ENCODE results near the gene KCNQ5.

KCNQ5 gene

DNA sequence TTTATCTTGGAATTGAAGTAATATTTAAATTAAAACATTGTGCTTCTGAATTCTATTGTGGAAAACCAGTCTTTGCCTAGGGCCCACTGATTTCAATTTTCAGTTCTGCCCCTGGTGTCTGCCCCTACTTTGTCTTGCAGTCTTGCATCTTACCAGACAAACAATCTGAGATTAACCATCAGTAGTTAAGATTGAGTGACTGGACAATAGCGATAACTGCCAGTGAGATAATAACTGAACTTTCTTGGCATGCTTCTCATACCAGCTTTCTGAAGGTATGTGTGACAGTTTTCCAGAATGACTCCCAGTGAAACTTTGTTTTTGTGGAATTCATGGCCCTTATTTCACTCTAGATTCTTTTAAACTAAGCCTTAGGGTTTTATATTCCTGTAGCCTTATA, 53.5 kb downstream of the KCNQ5 start:
- H3K27me3 Mint-ChIP-seq = no peaks in the 10 kb centered on the region
- no peak for DNase-seq
- peaks cover 4 to 5% of the 10 kb centered on the region in 2 donors for H3K4me1 Mint-ChIP-seq
- no peak overlapping the region for H3K27ac Mint-ChIP-seq
- H3K9me3 Mint-ChIP-seq = no peaks in the 10 kb centered on the region
- no peak for ATAC-seq (replicated peaks)
- H3K36me3 Mint-ChIP-seq = peaks cover 3 to 7% of the 10 kb centered on the region in 2 donors
- no peak overlapping the region for H3K4me3 Mint-ChIP-seq

DNA sequence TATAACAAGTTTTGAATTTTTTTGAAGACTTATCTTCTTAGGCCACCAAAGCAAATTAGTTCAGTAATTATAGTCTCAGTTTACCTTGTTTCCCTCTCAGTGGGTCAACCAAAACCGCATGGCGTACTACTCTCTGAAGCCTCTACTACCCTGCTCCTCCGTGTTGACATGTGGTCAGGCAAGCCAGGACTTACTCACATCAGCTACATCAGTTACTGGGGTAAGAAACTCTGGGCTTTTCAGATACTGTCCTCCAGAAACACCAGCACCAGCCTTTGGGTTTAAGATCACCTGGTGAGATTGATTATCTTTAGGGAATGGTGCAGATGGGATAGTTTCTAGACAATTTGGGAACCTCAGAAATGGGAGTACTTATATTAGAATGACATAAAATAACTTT, 55.1 kb downstream of the KCNQ5 start:
- Mint-ChIP-seq H3K9me3 (no peaks in the 10 kb centered on the region), H3K4me3 (no peak overlapping the region), H3K36me3 (peaks cover 0 to 7% of the 10 kb centered on the region in 2 donors), H3K27ac (no peak overlapping the region), H3K4me1 (peaks cover 1 to 5% of the 10 kb centered on the region in 2 donors), H3K27me3 (no peaks in the 10 kb centered on the region)
- DNase-seq = no peak
- no peak for ATAC-seq (replicated peaks)

DNA sequence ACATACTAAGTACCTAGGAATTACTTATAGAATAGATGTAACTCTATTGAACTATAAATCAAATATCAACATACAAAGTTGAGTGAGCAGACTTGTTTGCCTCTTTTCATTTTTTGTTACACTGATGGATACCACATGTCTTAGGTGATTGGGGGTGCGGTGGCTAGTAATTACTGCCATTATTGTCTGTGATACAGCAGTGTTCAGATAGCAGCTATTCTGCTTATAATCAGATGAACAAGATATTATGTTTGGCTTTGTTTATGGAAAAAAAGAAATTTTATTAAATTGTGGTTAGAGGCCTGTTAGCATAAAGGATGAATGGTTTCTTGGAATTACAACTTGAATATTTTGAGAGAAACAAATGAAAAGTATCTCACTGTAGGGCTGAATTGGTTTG, 55.9 kb downstream of the KCNQ5 start:
- H3K9me3 Mint-ChIP-seq = no peaks in the 10 kb centered on the region
- ATAC-seq (replicated peaks) = no peak
- peaks cover 1 to 5% of the 10 kb centered on the region in 2 donors for H3K4me1 Mint-ChIP-seq
- DNase-seq = no peak
- no peak overlapping the region for H3K4me3 Mint-ChIP-seq
- H3K27ac Mint-ChIP-seq = no peak overlapping the region
- peaks cover 5 to 7% of the 10 kb centered on the region in 2 donors for H3K36me3 Mint-ChIP-seq
- no peaks in the 10 kb centered on the region for H3K27me3 Mint-ChIP-seq

DNA sequence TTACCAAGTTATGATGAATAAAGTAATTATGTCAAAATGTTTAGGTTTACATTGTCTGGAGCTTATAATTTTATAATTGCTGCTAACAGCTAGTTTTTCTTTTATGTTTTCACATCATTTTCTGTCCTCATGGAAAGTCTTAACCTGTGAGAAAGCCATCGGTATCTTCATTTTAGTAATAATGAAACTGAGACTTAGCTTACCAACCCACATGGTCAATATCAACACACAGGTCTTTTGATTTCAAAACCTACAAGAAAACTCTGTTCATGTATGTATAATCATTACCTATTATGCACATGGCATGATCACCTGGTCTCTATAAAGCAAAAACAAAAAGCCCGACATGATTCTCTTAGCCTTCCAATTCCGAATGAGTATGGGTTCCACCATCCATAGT, 61.9 kb downstream of the KCNQ5 start:
- H3K4me1 Mint-ChIP-seq = peaks cover 13 to 25% of the 10 kb centered on the region in 2 donors
- H3K27me3 Mint-ChIP-seq = no peaks in the 10 kb centered on the region
- H3K4me3 Mint-ChIP-seq = no peak overlapping the region
- H3K27ac Mint-ChIP-seq = no peak overlapping the region
- ATAC-seq (replicated peaks) = peak; percentile 69 to 73
- H3K36me3 Mint-ChIP-seq = peaks cover 6 to 15% of the 10 kb centered on the region in 2 donors
- no peaks in the 10 kb centered on the region for H3K9me3 Mint-ChIP-seq
- no peak for DNase-seq

DNA sequence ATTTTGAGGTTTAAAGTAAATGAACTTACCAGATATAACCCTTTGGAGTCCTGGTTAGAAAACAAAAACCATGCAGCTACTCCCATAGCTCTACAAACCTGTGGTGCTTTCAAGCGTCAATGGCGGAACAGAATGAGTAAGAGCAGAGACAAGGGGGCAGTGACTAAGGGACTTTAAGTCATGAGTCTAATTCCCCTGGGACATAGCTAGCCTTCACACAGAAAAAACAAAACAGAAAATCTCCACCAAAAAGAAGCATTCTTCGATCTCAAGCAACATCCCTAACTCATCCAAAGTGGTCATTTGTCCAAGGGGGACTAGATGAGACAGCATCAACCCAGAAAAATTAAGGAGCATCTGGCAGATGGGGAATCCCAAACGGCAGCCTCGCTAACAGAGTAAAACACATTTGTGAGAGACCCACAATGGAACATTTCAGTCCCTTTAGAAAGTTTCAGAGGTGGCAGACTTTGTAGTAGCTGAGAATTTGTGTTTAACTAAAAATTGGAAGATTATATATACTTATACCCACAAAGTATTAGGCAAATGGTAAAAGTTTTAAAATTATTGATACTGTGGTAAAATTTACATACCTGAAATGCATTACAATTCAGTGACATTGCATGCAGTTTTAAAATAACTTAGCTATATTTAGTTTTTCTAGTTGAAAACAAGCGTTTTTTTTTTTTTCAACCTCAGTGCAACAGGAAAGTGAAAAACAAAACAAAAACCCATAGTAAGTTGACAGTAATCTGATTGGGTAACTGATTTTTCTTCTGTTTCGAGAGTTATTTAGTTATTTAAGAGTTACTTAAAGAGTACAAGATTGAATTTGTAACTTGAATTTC, 67.5 kb downstream of the KCNQ5 start:
- H3K36me3 Mint-ChIP-seq = peaks cover 3 to 18% of the 10 kb centered on the region in 2 donors
- peaks cover 16 to 37% of the 10 kb centered on the region in 2 donors for H3K4me1 Mint-ChIP-seq
- peak; percentile 58 for DNase-seq
- H3K27ac Mint-ChIP-seq = peak overlapping the region; percentile 96
- H3K4me3 Mint-ChIP-seq = peak overlapping the region; percentile 81 to 90
- H3K9me3 Mint-ChIP-seq = peaks cover 0 to 2% of the 10 kb centered on the region in 2 donors
- H3K27me3 Mint-ChIP-seq = no peaks in the 10 kb centered on the region
- peak; percentile 98 to 99 for ATAC-seq (replicated peaks)

DNA sequence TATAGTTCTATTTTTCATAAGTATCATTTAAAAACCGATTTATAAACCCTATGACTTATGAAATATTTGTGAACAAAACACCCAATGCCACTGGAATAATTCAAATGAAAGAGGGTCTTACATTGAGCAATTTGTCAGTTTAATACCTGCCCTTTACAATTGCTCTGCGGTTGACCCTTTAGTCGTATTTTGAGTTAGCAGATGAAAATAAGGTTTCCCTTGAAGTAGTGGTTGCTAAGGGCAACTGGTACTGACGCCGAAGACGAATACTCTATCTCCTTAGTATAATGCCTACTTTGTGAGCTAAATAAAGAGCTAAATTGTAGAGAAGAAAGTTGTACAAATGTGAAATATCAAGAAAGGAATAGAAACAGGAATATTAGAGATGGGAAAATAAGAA, 69.4 kb downstream of the KCNQ5 start:
- Mint-ChIP-seq H3K9me3 (peaks cover 0 to 2% of the 10 kb centered on the region in 2 donors), H3K27ac (no peak overlapping the region), H3K4me1 (peaks cover 13 to 30% of the 10 kb centered on the region in 2 donors), H3K36me3 (peaks cover 6 to 22% of the 10 kb centered on the region in 2 donors), H3K27me3 (no peaks in the 10 kb centered on the region), H3K4me3 (no peak overlapping the region)
- ATAC-seq (replicated peaks) (no peak), DNase-seq (no peak)

DNA sequence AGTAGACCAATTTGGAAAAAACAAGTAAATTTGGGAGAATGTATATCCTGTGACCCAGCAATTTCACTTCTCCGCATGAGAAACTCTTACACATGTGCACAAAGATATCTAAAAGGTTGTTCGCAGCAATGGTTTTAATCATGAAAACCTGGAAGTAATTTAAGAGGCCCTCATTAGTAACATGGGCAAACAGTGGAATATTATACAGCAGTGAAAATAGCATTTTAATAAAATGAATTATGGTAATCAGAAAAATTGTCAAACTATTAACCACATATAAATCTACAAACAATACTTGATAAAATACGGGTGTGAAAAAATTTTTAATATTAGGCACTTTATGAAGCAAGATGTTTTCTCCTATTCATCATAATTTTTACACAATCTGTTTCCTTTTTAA, 74.2 kb downstream of the KCNQ5 start:
- Mint-ChIP-seq H3K36me3 (peaks cover 6 to 9% of the 10 kb centered on the region in 2 donors), H3K27ac (no peak overlapping the region), H3K9me3 (no peaks in the 10 kb centered on the region), H3K4me1 (peaks cover 6 to 13% of the 10 kb centered on the region in 2 donors), H3K4me3 (no peak overlapping the region), H3K27me3 (no peaks in the 10 kb centered on the region)
- DNase-seq = no peak
- no peak for ATAC-seq (replicated peaks)

DNA sequence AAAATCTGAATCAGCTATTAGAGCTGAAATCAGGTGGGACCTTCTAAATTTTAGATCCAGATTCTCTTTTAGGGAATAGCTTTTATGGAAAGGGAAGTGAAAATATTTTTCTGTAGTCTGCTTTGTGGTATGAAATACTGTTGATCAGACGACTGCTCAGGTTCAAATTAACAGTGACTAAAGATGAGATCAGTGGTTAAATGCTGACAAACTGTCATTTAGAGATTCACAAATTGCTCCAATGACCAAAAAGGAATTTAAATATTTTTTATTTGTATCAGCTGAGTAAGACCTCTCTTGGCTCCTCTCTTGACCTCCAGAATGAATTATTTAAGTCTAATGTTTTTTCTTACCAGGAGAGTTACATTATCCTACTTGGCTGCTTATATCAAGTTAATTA, 77.3 kb downstream of the KCNQ5 start:
- no peak overlapping the region for H3K4me3 Mint-ChIP-seq
- ATAC-seq (replicated peaks) (peak; percentile 53 to 57), DNase-seq (no peak)
- peaks cover 6 to 15% of the 10 kb centered on the region in 2 donors for H3K36me3 Mint-ChIP-seq
- peaks cover 8 to 13% of the 10 kb centered on the region in 2 donors for H3K4me1 Mint-ChIP-seq
- no peaks in the 10 kb centered on the region for H3K9me3 Mint-ChIP-seq
- no peak overlapping the region for H3K27ac Mint-ChIP-seq
- H3K27me3 Mint-ChIP-seq = no peaks in the 10 kb centered on the region

DNA sequence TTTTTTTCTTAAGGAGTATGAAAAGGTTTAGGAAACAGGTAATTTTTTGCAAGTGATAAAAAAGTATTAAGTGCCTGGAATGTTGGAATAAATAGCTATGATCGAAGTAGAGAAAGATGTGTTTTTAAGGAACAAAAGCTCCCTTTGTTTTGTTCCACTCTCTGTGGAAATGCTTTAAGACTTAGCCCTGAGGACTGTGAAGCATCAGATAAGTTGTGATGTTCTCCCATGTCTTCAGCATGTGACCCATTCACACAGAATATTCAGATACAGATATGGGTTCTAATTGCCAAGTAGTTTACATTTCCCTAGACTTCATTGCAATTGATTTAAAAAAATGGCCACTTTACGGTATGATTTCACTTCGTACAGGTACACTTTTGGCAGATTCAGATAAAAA, 80.6 kb downstream of the KCNQ5 start:
- H3K9me3 Mint-ChIP-seq = no peaks in the 10 kb centered on the region
- no peak for ATAC-seq (replicated peaks)
- DNase-seq = no peak
- peaks cover 9 to 19% of the 10 kb centered on the region in 2 donors for H3K4me1 Mint-ChIP-seq
- no peak overlapping the region for H3K27ac Mint-ChIP-seq
- H3K27me3 Mint-ChIP-seq = no peaks in the 10 kb centered on the region
- peaks cover 3 to 6% of the 10 kb centered on the region in 2 donors for H3K36me3 Mint-ChIP-seq
- H3K4me3 Mint-ChIP-seq = no peak overlapping the region

DNA sequence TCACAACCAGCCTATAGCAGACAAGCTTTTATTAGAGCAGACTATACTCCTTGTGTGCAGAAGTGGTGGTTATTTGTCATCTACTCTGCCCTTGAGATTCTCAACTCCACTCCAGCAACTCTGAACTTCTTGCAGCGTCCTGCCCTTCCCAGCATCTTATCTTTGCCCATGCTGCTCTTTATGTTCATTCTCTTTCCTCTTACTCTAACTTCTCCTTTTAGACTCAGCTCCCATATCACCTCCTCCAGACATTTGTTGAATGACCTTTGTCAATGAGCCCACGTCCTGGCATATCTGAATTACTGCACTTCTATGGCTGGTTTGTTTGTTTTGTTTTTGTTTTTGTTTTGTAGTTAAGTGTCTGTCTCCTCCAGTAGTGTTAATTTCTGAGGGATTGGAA, 81.2 kb downstream of the KCNQ5 start:
- H3K4me1 Mint-ChIP-seq = peaks cover 9 to 19% of the 10 kb centered on the region in 2 donors
- H3K27ac Mint-ChIP-seq = no peak overlapping the region
- H3K27me3 Mint-ChIP-seq = no peaks in the 10 kb centered on the region
- ATAC-seq (replicated peaks) (no peak), DNase-seq (no peak)
- no peaks in the 10 kb centered on the region for H3K9me3 Mint-ChIP-seq
- no peak overlapping the region for H3K4me3 Mint-ChIP-seq
- peaks cover 3 to 6% of the 10 kb centered on the region in 2 donors for H3K36me3 Mint-ChIP-seq

DNA sequence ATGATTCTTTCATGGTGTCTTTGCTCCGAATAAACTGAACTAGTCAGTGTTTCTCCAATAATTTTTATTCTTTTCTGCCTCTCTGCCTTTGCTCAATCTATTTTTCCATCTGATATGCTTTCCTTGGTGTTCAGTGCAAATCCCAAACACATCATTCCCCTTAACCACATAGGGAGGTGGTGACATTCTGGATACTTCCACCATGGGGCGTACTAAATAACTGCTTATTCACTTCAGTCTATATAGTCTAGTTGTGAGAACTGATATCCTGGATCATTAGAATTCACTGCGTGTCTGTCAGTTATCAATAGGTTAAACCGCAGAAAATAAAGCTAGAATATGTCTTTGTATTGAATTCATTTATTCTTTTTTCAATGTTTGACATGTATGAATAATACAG, 83.1 kb downstream of the KCNQ5 start:
- no peak overlapping the region for H3K27ac Mint-ChIP-seq
- H3K4me1 Mint-ChIP-seq = peaks cover 7 to 12% of the 10 kb centered on the region in 2 donors
- no peak overlapping the region for H3K4me3 Mint-ChIP-seq
- H3K36me3 Mint-ChIP-seq = peaks cover 3 to 10% of the 10 kb centered on the region in 2 donors
- H3K27me3 Mint-ChIP-seq = no peaks in the 10 kb centered on the region
- ATAC-seq (replicated peaks) (no peak), DNase-seq (no peak)
- H3K9me3 Mint-ChIP-seq = peaks cover 3 to 4% of the 10 kb centered on the region in 2 donors

DNA sequence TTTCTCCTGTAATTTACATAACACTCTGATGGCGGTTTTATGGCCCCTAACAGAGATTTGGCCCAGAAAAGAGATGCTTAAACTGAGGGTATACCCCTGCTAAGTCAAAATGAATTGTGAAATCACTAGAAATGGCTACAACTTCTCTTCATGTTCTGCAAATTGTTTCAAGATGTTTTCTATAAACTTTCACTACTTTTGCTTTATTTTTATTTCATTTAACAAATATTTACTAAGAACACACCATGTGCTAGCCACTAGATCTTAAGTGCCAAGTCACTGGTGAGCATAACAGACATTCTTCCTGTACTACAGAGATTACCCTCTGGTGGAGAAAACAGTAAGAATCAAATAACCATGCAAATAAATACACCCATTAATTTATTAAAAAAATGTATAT, 87.6 kb downstream of the KCNQ5 start:
- ATAC-seq (replicated peaks) = no peak
- H3K4me1 Mint-ChIP-seq = peaks cover 9 to 22% of the 10 kb centered on the region in 2 donors
- H3K27me3 Mint-ChIP-seq = no peaks in the 10 kb centered on the region
- H3K4me3 Mint-ChIP-seq = no peak overlapping the region
- peaks cover 9 to 23% of the 10 kb centered on the region in 2 donors for H3K36me3 Mint-ChIP-seq
- peaks cover 8 to 11% of the 10 kb centered on the region in 2 donors for H3K9me3 Mint-ChIP-seq
- no peak overlapping the region for H3K27ac Mint-ChIP-seq
- no peak for DNase-seq

DNA sequence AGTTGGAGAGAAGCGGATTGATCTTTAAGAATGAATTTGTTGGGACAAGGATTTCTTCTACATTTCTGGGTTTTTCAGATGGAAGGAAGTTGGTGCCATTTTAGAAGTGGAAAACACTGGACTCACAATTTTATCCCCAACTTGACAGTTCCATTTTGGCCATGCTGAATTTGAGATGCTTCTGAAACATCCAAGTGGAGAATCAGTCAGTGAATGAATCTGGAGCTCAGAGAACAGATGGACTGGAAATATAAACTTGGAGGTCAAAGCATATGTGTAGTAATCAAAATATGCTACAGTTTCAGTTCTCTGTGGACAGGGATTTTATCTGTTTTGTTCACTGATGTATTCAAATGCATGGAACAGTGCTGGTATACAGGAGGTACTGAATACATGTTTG, 89.9 kb downstream of the KCNQ5 start:
- DNase-seq (no peak), ATAC-seq (replicated peaks) (no peak)
- H3K27ac Mint-ChIP-seq = no peak overlapping the region
- H3K9me3 Mint-ChIP-seq = peaks cover 8 to 11% of the 10 kb centered on the region in 2 donors
- no peak overlapping the region for H3K4me3 Mint-ChIP-seq
- peaks cover 7 to 16% of the 10 kb centered on the region in 2 donors for H3K4me1 Mint-ChIP-seq
- peaks cover 9 to 23% of the 10 kb centered on the region in 2 donors for H3K36me3 Mint-ChIP-seq
- no peaks in the 10 kb centered on the region for H3K27me3 Mint-ChIP-seq

DNA sequence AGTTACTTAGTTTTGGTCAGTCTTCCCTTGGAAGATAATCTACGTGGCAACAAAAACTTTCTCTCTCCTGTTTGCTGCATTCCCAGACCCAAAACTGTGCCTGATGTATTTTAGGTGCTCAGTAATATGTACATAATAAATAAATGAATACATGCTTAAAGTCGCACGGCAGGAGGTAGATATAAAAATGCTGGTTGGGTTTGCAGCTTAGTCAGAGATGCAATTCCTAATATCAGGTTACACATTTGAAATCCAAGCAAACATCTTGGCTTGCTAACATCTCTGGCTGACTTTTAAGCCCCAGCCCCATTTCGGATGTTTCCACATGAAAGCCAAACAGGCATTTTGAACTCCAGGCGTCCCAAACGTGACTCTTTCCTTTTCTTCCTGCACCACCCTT, 91.0 kb downstream of the KCNQ5 start:
- DNase-seq (no peak), ATAC-seq (replicated peaks) (no peak)
- no peaks in the 10 kb centered on the region for H3K27me3 Mint-ChIP-seq
- no peak overlapping the region for H3K27ac Mint-ChIP-seq
- no peak overlapping the region for H3K4me3 Mint-ChIP-seq
- peaks cover 7 to 16% of the 10 kb centered on the region in 2 donors for H3K4me1 Mint-ChIP-seq
- H3K36me3 Mint-ChIP-seq = peaks cover 9 to 23% of the 10 kb centered on the region in 2 donors
- peaks cover 8 to 11% of the 10 kb centered on the region in 2 donors for H3K9me3 Mint-ChIP-seq

DNA sequence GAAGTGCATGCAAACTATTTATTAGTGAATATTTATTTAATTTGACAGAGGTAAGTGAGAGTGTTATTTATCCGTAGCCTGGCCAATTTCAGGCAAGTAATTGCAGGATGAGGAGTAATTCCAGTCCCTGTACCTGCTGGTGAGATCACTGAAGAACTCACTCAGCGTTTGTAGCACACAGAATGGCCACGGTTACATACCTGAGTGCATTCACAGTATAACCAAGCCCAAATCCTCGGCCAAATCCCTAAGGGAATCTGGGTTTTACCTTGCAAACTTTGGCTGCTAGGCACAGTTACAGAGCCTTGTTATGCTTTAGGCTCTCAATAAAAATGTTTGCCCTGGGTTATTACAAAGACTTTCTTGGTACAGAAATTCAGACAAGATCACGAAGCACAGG, 93.3 kb downstream of the KCNQ5 start:
- no peak for ATAC-seq (replicated peaks)
- Mint-ChIP-seq H3K4me3 (no peak overlapping the region), H3K27me3 (no peaks in the 10 kb centered on the region), H3K36me3 (peaks cover 6 to 18% of the 10 kb centered on the region in 2 donors), H3K9me3 (peaks cover 4 to 5% of the 10 kb centered on the region in 2 donors), H3K27ac (no peak overlapping the region), H3K4me1 (peaks cover 12 to 26% of the 10 kb centered on the region in 2 donors)
- no peak for DNase-seq

Data from stimulated activated naive B cell treated with anti-CD40 and anti-IgM and Interleukin-4, amounts not matched to agents 10 μg/mL and 1 μg/mL and 100 μg/mL, for 72 hours (primary cell).